Transverse colon (tissue), 4 donors: ENCODE measurements around the gene TBC1D9. TPM values are rescaled to one million over a fixed set of nuclear protein-coding genes. Genes with fewer than 3 reads are reported as not detected.

ENCODE experiments used
- DNase-seq: peaks from one replicate; pipeline ENCODE4 v3.0.0-alpha.2; 2019
- H3K27ac ChIP-seq, 4 donors: fragments of 200-600 bp; sonication (generic); 2 replicates each; pipeline ENCODE4 v1.5.1; 2016 to 2018; ENCODE audit warnings: inconsistent platforms in 4 of 4
- H3K27me3 ChIP-seq: fragments of 200-600 bp; sonication (generic); 2 replicates; pipeline ENCODE4 v1.5.1; 2017; ENCODE audit warnings: inconsistent platforms
- H3K36me3 ChIP-seq, 4 donors: fragments of 200-600 bp; sonication (generic); 2 replicates each; pipeline ENCODE4 v1.5.1; 2017 to 2019; ENCODE audit warnings: inconsistent platforms in 4 of 4
- H3K4me1 ChIP-seq, 4 donors: fragments of 200-600 bp; sonication (generic); 2 replicates each; pipeline ENCODE4 v1.5.1; 2017 to 2020; ENCODE audit warnings: inconsistent platforms in 4 of 4
- H3K4me3 ChIP-seq, 4 donors: fragments of 200-600 bp; sonication (generic); 1 replicate in 1 of 4; 2 replicates in 3 of 4; pipeline versions ENCODE4 v1.5.1 to v1.6.1; 2017 to 2019; ENCODE audit warnings: inconsistent platforms in 4 of 4
- H3K9me3 ChIP-seq, 2 donors: fragments of 200-600 bp; sonication (generic); 2 replicates each; pipeline ENCODE4 v1.5.1; 2017 to 2019; ENCODE audit warnings: inconsistent platforms in 2 of 2
- CTCF ChIP-seq, 5 experiments: fragments of 200-600 bp in 3 of 5; fragments of 450-650 bp in 2 of 5; sonication (generic) in 3 of 5; IDR thresholded peaks; 1 replicate in 2 of 5; 2 replicates in 3 of 5; pipeline ENCODE4 v1.5.1; 2016 to 2017; ENCODE audit warnings: antibody characterized with exemption in 5 of 5, inconsistent platforms in 3 of 5, mild to moderate bottlenecking in 2 of 5, moderate library complexity in 1 of 5
- EP300 ChIP-seq: sonication (generic); formaldehyde crosslinking; IDR thresholded peaks from one replicate; pipeline ENCODE4 v1.6.1; 2017; ENCODE audit warnings: antibody characterized with exemption, low read depth
- POLR2A ChIP-seq: fragments of 450-650 bp; IDR thresholded peaks from one replicate; pipeline ENCODE4 v1.6.1; 2016; ENCODE audit warnings: antibody characterized with exemption, mild to moderate bottlenecking, moderate library complexity
- POLR2AphosphoS5 ChIP-seq, 3 donors: sonication (generic); formaldehyde crosslinking; IDR thresholded peaks; one replicate each; pipeline ENCODE4 v1.6.1; 2016; ENCODE audit warnings: antibody characterized with exemption in 3 of 3
- WGBS, 2 donors: methylation state at CpG; one replicate each; pipeline ENCODE4 v1.1.5; 2018; ENCODE audit warnings: low coverage in 1 of 2; 5-methylcytosine and 5-hydroxymethylcytosine counted together
- in situ Hi-C, 4 donors: fragments of 200-750 bp; cut with MboI; loops; one replicate each; pipeline versions ENCODE4 v1.15.0 to v1.15.1; 2017; ENCODE audit warnings: low sequenced_read_pairs in 3 of 4, low pct_ligation_motif_present in 1 of 4, low pct_unique_long_range_greater_than_20kb in 1 of 4
- intact Hi-C: fragments of 100-400 bp; cut with DNase I; formaldehyde crosslinking; loops from one replicate; pipeline ENCODE4 v1.15.1; 2023; ENCODE audit warnings: low total_unique reads
- total RNA-seq, 4 donors: library from RNA; depleted of rRNA; stranded (reverse); fragments of >200 nt; gene quantifications; one replicate each; pipeline ENCODE4 v1.1.0, GENCODE V29; 2016

The TBC1D9 gene
- total RNA-seq, 4 donors from 2014 or later: 8.2 to 21.4 (median 16.3) TPM

- Histone ChIP-seq H3K9me3 (no peaks in the 10 kb centered on the region), H3K27me3 (no peaks in the 10 kb centered on the region), H3K4me3 (no peak overlapping the region), H3K36me3 (no peaks in the 10 kb centered on the region), H3K27ac (no peak overlapping the region), H3K4me1 (no peaks in the 10 kb centered on the region)
- 84% methylated on average over 1 of the region's 1 CpG; no CpG with 5 or more reads in 1 of the 2 donors for WGBS, 2 donors
- intact Hi-C loops: no loop called here
- in situ Hi-C loops: no loop called here
- DNase-seq: no peak
- TF ChIP-seq CTCF (IDR thresholded peaks at IDR 0.05) (no peak), POLR2A (no peak), EP300 (no peak), POLR2AphosphoS5 (IDR thresholded peaks at IDR 0.05) (no peak)
Observed at GRCh38 chr4:140777386-140777785, 21.2 kb upstream of the TBC1D9 start.

DNA sequence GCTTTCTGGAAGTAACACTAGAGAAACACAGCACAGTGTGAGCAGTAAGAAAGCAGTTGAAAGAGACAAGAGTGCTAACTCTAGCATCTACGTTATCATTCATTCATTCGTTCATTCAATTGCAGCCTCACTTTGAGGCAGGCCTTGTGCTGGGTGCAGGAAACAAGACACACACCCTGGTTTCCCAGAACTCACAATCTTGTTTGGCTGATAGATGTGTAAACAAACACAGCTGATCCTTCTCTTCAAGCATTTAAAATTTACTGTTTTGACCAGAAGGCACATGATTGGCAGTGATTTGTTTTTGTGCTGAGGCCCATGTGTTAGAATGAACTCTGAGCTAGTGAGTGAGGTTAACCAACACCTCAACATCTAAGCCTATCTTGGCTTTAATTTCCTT lies 20.4 kb upstream of the TBC1D9 start:
- TF ChIP-seq EP300 (no peak), CTCF (IDR thresholded peaks at IDR 0.05) (no peak), POLR2AphosphoS5 (IDR thresholded peaks at IDR 0.05) (no peak), POLR2A (no peak)
- in situ Hi-C loops (no loop called here), intact Hi-C loops (no loop called here)
- WGBS, 2 donors: 76 to 87% methylated on average over 2 of the region's 2 CpGs
- Histone ChIP-seq H3K27me3 (no peaks in the 10 kb centered on the region), H3K4me1 (no peaks in the 10 kb centered on the region), H3K27ac (no peak overlapping the region), H3K4me3 (no peak overlapping the region), H3K9me3 (no peaks in the 10 kb centered on the region), H3K36me3 (no peaks in the 10 kb centered on the region)
- no peak for DNase-seq

- Histone ChIP-seq H3K36me3 (no peaks in the 10 kb centered on the region), H3K9me3 (no peaks in the 10 kb centered on the region), H3K27me3 (no peaks in the 10 kb centered on the region), H3K27ac (no peak overlapping the region), H3K4me1 (no peaks in the 10 kb centered on the region), H3K4me3 (no peak overlapping the region)
- no peak for DNase-seq
- TF ChIP-seq POLR2AphosphoS5 (IDR thresholded peaks at IDR 0.05) (no peak), EP300 (no peak), CTCF (IDR thresholded peaks at IDR 0.05) (no peak), POLR2A (no peak)
- in situ Hi-C loops (no loop called here), intact Hi-C loops (no loop called here)
Observed at GRCh38 chr4:140774956-140775355, 18.8 kb upstream of the TBC1D9 start.

DNA sequence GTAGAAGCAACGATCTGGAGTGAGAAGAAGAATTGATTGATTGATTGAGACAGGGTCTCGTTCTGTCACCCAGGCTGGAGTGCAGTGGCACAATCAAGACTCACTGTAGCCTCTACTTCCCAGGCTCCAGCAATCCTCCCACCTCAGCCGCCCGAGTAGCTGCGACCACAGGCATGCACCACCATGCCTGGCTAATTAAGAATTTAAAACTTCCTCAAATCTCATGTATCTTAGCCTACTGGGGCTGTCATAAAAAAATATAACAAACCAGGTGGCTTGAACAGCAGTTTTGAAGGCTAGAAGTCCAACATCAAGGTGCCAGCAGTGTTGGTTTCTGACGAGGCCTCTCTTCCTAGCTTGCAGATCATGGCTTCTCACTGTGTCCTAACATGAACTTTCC lies 18.3 kb upstream of the TBC1D9 start:
- Histone ChIP-seq H3K27ac (no peak overlapping the region), H3K4me3 (no peak overlapping the region), H3K9me3 (no peaks in the 10 kb centered on the region), H3K27me3 (no peaks in the 10 kb centered on the region), H3K36me3 (no peaks in the 10 kb centered on the region), H3K4me1 (no peaks in the 10 kb centered on the region)
- DNase-seq: no peak
- TF ChIP-seq POLR2AphosphoS5 (IDR thresholded peaks at IDR 0.05) (no peak), POLR2A (no peak), EP300 (no peak), CTCF (IDR thresholded peaks at IDR 0.05) (no peak)
- 90 to 100% methylated on average over 5 to 6 of the region's 6 CpGs for WGBS, 2 donors
- in situ Hi-C loops (no loop called here), intact Hi-C loops (no loop called here)
